Ectodermal cell (in vitro differentiated cells): ENCODE results near the gene CELF2.

Experiments
- H3K27ac ChIP-seq: 2 replicates; pipeline ENCODE4 v1.7.0; 2013; ENCODE audit warnings: mild to moderate bottlenecking, low read depth, low read length; ENCODE audit not compliant: insufficient read depth, poor library complexity, severe bottlenecking
- H3K27me3 ChIP-seq: 2 replicates; pipeline ENCODE4 v1.7.0; 2013; ENCODE audit warnings: mild to moderate bottlenecking, low read length; ENCODE audit not compliant: insufficient read depth, control insufficient read depth, poor library complexity, severe bottlenecking
- H3K36me3 ChIP-seq: one replicate; pipeline ENCODE4 v1.7.0; 2013; ENCODE audit warnings: low read length; ENCODE audit not compliant: control insufficient read depth, insufficient read depth
- H3K4me1 ChIP-seq: one replicate; pipeline ENCODE4 v1.7.0; 2013; ENCODE audit warnings: low read length; ENCODE audit not compliant: control insufficient read depth, insufficient read depth
- H3K4me3 ChIP-seq: 2 replicates; pipeline ENCODE4 v1.7.0; 2013; ENCODE audit warnings: low read depth, low read length, control low read depth; ENCODE audit not compliant: insufficient read depth
- H3K9me3 ChIP-seq: 2 replicates; pipeline ENCODE4 v1.7.0; 2013; ENCODE audit warnings: mild to moderate bottlenecking, low read length, moderate library complexity; ENCODE audit not compliant: control insufficient read depth
- WGBS, 2 experiments: methylation state at CpG; one replicate each; pipeline ENCODE4 v1.1.7; 2013; ENCODE audit warnings: missing lambda C conversion rate in 2 of 2; 5-methylcytosine and 5-hydroxymethylcytosine counted together

CELF2 gene

DNA sequence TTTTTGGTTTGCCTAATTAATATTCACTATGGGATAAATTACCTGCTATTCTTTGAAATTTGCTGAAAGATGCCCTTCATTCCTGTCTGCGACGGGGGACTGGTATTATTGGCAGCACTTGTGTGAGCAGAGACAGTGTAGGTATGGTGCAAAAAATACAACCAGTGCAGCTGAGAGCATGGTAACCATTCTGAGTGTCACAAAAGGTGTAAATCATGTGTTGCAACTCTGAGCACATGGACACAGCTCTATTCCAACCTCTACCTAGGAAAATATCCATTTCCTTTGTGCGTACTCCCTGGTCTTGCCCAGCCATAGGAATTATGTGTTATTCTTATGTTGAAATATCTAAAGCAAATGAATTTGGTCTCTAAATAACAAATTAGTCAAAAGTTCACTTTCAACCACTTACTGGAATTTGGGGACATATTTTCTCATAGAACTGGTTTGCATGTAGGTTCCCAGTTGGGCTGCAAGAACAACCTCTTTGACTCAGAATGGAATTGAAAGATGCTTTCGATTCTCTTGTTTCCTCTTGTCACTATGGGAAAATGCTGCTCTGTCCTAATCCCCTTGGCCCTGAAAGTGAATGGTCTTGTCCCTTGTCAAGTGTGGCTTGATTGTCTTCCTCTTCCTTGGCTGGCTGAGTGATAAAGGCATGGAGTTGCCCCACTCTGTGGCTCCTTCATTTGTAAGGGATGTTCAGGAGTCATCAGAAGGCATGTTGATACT is 57.0 kb downstream of the CELF2 start:
- Histone ChIP-seq H3K36me3 (no peaks in the 10 kb centered on the region), H3K4me1 (no peaks in the 10 kb centered on the region), H3K4me3 (no peak overlapping the region), H3K27ac (no peak overlapping the region), H3K9me3 (no peaks in the 10 kb centered on the region), H3K27me3 (no peaks in the 10 kb centered on the region)
- 91 to 94% methylated on average over 3 to 4 of the region's 4 CpGs for WGBS, 2 experiments

DNA sequence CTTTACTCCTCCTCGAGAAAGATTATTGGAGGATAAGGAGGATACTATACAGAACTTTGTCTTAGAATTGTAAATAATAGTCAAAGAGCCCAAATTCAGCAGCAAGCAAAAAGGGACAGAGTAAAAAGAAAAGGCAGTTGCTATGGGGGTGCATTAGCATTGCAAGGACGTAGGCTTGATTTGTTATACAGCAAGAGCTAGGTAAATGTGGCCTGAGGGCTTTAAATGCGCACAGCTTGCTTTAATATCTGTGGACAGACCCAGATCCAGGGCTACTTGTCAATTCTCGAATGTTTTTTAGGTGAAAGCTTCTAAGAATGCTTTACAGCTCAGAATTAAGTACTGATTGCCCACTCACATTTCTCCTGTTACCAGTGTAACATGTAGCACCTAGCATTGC is 58.5 kb downstream of the CELF2 start:
- Histone ChIP-seq H3K4me3 (no peak overlapping the region), H3K4me1 (no peaks in the 10 kb centered on the region), H3K36me3 (no peaks in the 10 kb centered on the region), H3K27ac (no peak overlapping the region), H3K27me3 (no peaks in the 10 kb centered on the region), H3K9me3 (no peaks in the 10 kb centered on the region)
- WGBS, 2 experiments: 92 to 95% methylated on average over 4 of the region's 4 CpGs

DNA sequence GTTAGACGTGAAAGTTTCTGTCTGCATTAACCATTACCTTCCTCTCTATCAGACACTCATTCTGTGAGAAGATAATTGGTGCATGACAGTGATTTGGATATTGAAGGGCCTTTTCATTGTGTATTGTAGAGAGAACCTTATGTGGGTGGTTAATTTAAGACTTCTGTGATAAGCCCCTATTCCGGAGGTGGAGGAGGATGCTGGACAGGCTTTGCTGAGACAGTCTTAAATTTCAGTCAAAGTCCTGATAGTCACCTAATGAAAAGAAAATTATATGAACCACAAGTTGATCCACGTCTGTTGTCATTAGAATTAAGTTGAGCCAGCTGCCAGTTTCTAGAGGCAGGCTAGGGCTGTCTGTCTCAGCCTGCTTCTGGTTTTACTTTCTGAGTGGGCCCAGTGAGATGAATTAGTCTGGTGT is 62.9 kb downstream of the CELF2 start:
- H3K9me3 ChIP-seq: no peaks in the 10 kb centered on the region
- H3K4me1 ChIP-seq: no peaks in the 10 kb centered on the region
- H3K4me3 ChIP-seq: no peak overlapping the region
- H3K27ac ChIP-seq: no peak overlapping the region
- H3K36me3 ChIP-seq: no peaks in the 10 kb centered on the region
- no peaks in the 10 kb centered on the region for H3K27me3 ChIP-seq
- WGBS, 2 experiments: 87 to 93% methylated on average over 2 to 3 of the region's 3 CpGs

DNA sequence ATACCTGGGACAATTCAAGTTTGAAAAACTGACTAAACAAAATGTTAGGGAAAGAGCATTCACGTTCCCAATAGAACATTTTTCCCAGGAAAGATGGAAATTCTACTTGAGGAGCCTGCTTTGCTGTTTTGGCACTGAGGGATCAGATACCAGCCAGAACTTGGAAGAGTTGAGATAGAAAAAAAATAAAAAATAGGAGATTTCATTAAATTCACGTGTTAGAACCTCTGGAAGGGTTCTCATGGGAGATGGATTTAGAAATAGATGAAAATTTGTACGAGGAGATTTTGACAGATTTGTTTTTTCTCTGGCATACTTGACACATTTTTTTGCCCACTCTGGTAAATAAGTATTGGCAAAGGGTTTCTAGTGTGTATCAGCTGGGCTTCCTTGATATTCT is 63.7 kb downstream of the CELF2 start:
- WGBS, 2 experiments: 66 to 75% methylated on average over 3 of the region's 3 CpGs

DNA sequence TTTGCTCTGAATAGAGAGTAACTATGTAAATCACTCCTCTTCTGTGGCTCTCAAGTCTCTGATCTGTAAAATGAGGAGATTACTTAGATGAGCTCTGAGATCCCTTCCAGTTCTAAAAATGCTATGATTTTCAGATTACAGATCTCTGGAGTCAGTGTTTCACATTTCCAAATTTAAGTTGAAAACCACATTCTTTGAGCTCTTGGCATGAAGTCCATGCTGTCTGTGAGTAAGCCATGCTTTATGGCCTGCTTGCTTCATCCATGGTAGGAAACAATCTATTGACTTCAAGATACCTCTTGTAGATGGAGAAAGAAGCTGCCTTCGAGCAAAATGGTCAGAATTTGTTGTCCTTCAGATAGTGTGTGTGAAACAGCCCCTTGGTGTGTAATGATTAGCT is 64.9 kb downstream of the CELF2 start:
- Histone ChIP-seq H3K4me3 (no peak overlapping the region), H3K27ac (no peak overlapping the region), H3K36me3 (no peaks in the 10 kb centered on the region), H3K9me3 (no peaks in the 10 kb centered on the region), H3K27me3 (no peaks in the 10 kb centered on the region), H3K4me1 (no peaks in the 10 kb centered on the region)
- WGBS, 2 experiments: 33 to 37% methylated on average over 1 of the region's 1 CpG

More for the DNA sequence above, 63.7 kb downstream of the CELF2 start:
- Histone ChIP-seq H3K27ac (no peak overlapping the region), H3K4me1 (no peaks in the 10 kb centered on the region), H3K27me3 (no peaks in the 10 kb centered on the region), H3K36me3 (no peaks in the 10 kb centered on the region), H3K4me3 (no peak overlapping the region), H3K9me3 (no peaks in the 10 kb centered on the region)

DNA sequence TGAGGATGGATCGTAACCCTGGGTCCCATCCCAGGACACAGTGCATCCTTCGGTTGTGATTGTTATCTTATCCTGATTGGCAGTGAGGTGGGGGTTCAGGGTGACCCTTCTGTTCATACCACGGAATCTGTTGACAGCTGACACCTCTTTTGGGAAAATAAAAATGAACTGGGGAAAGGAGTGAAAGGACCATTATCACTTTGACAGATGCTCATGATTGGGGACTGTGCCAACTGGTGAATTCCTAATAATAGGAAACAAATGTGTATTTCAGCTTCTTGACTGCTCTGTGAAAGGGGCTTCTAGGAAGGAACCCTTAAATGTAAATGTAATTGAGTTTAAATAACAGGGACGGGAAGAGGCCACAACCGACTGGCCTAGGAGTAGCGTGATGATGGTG is 65.4 kb downstream of the CELF2 start:
- H3K27me3 ChIP-seq: no peaks in the 10 kb centered on the region
- H3K9me3 ChIP-seq: no peaks in the 10 kb centered on the region
- H3K4me3 ChIP-seq: no peak overlapping the region
- WGBS, 2 experiments: 95% methylated on average over 6 of the region's 6 CpGs
- no peaks in the 10 kb centered on the region for H3K4me1 ChIP-seq
- no peak overlapping the region for H3K27ac ChIP-seq
- H3K36me3 ChIP-seq: no peaks in the 10 kb centered on the region

DNA sequence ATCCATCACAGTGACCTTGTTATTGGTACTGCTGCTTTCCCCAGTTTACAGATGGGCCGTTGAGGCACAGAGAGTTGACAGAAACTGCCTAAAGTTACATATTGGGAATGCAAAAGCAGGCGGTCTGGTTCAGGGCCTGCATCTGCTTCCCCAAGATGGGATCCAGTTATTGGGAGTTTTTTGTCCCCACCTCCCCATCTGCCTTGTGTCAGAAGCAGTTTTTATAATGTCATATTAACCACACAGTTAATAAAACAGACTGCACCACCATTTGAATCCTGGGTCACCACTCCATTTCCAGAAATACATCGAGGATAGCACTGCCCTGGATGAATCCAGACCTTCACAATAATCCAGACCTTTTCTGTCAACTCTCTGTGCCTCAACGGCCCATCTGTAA is 67.9 kb downstream of the CELF2 start:
- 96 to 99% methylated on average over 4 of the region's 4 CpGs for WGBS, 2 experiments
- Histone ChIP-seq H3K4me1 (no peaks in the 10 kb centered on the region), H3K27ac (no peak overlapping the region), H3K36me3 (no peaks in the 10 kb centered on the region), H3K4me3 (no peak overlapping the region), H3K9me3 (no peaks in the 10 kb centered on the region), H3K27me3 (no peaks in the 10 kb centered on the region)

DNA sequence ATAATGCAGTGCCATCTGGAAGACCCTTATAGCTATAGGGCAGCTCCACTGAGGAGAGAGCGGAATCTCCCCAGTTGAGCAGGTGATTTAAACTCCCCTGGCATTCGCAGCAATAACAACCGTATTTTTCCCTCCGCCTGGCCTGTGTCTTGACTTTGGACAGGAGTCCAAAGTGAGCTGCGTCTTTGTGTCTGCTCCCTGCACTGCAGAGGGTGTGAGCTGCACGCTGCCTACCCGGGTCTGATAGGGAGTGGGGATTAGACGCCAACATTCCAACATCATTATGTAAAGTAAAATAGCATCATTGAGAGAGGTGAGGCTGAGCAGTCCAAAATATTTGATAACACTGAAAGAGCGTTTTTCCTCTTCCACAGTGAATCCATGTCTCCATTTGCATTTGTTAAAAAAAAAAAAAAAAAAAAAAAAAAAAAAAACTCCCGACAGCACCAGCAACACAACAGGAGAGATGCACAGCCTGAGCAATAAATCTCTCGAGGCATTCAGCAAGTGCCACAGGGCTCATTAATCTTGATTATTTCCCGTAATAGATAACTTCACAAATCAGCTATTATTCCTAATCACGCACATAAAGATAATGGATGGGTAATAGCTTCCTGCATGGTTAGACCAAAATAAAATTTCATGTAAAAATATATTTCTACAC is 68.6 kb downstream of the CELF2 start:
- Histone ChIP-seq H3K4me3 (no peak overlapping the region), H3K36me3 (no peaks in the 10 kb centered on the region), H3K27me3 (no peaks in the 10 kb centered on the region), H3K27ac (no peak overlapping the region), H3K9me3 (no peaks in the 10 kb centered on the region), H3K4me1 (no peaks in the 10 kb centered on the region)
- 83 to 90% methylated on average over 7 to 12 of the region's 13 CpGs for WGBS, 2 experiments

DNA sequence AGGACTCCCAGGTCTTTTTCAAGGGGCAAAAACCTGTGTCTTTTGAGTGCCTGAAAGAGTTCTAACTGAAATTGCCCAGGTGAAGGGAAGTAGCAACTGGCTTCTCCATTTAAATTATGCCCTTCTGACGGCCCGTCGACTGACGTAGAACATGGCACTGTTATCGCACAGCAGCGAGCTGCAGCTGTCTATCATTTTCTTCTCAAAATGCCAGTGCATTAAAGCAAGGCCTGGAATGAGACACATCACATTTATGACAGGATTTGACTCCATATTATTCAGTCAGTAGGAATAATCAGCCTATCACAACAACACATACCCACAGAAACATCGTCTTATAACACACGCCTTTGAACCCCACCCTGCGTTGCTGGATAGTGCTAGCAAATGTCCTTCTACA is 69.7 kb downstream of the CELF2 start:
- no peaks in the 10 kb centered on the region for H3K9me3 ChIP-seq
- H3K4me3 ChIP-seq: no peak overlapping the region
- no peaks in the 10 kb centered on the region for H3K4me1 ChIP-seq
- WGBS, 2 experiments: 92 to 96% methylated on average over 9 of the region's 9 CpGs
- H3K27me3 ChIP-seq: no peaks in the 10 kb centered on the region
- no peaks in the 10 kb centered on the region for H3K36me3 ChIP-seq
- no peak overlapping the region for H3K27ac ChIP-seq

DNA sequence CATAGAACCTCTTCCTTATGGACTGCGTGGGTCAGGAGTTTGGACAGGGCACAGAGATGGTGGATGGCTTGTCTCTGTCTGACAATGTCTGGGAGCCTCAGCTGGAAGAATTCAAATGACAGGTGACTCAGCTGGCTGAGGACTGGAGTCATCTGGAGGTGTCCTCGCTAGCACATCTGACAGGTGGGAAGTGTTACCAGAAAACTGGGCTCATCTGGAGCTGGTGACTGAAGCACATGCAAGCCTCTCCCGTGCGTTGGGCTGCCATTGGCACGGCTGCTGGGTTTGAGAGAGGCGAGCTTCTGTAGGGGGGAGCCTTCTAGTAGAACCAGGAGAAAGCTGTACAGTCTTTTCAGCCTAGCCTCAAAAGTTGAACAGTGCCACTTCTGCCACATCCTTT is 71.0 kb downstream of the CELF2 start:
- H3K4me3 ChIP-seq: no peak overlapping the region
- H3K4me1 ChIP-seq: no peaks in the 10 kb centered on the region
- H3K9me3 ChIP-seq: no peaks in the 10 kb centered on the region
- WGBS, 2 experiments: 85 to 86% methylated on average over 6 of the region's 6 CpGs
- H3K27ac ChIP-seq: no peak overlapping the region
- no peaks in the 10 kb centered on the region for H3K27me3 ChIP-seq
- H3K36me3 ChIP-seq: no peaks in the 10 kb centered on the region
